HCT116 (cell line): ENCODE results near the gene SLC6A18. TPM values are rescaled to one million over a fixed set of nuclear protein-coding genes. Genes with fewer than 3 reads are reported as not detected.
"Not testable (repeated sequence)": the region's sequence is repeated elsewhere in the genome, so short reads cannot be mapped to it uniquely, and the experiment has no call there.

Source experiments
- ATAC-seq: fragments of 200-7000 bp; cut with Tn5 transposase; 2 replicates; pipeline ENCODE4 v1.9.1; 2020; ENCODE audit warnings: mild to moderate bottlenecking, moderate library complexity
- BruUV-seq: library from RNA; stranded (reverse); fragments of 400-500 nt; replicated peaks from 2 replicates; lab custom pipeline; 2021; lab: Mats Ljungman, UMichigan
- CTCF ChIA-PET: fragments of 300-600 bp; sonication (Branson Sonifier 250); formaldehyde crosslinking; loops from one replicate; lab custom pipeline; 2021; ENCODE audit warnings: antibody characterized with exemption; lab: Charles Lee
- POLR2A ChIA-PET: fragments of 300-600, 350-600 bp; sonication (Branson Sonifier 250); formaldehyde crosslinking; loops from one replicate; lab custom pipeline; 2021; ENCODE audit warnings: antibody characterized with exemption; lab: Charles Lee
- RAD21 ChIA-PET, 2 experiments: fragments of 300-600 bp; sonication (Branson Sonifier 250); formaldehyde crosslinking; loops; one replicate each; lab custom pipeline; 2023; ENCODE audit warnings: low total read pairs in 2 of 2; ENCODE audit not compliant: uncharacterized antibody in 2 of 2, unreplicated experiment in 2 of 2, low non-redundant PET in 1 of 2; lab: Charles Lee
- DNase-seq: peaks from one replicate; pipeline ENCODE4 v3.0.0-alpha.2; 2010; ENCODE audit warnings: low read depth, low spot score
- H2AFZ ChIP-seq: fragments of 200-600 bp; shearing (Covaris generic), sonication (generic); 2 replicates; pipeline ENCODE4 v1.6.1; 2017; ENCODE audit warnings: low read depth, mixed run types, mixed read lengths, antibody characterized with exemption, low read length; ENCODE audit not compliant: poor library complexity, severe bottlenecking
- H3K27ac ChIP-seq: 2 replicates; pipeline ENCODE4 v1.5.1; 2012; ENCODE audit warnings: low read depth, low read length
- H3K27me3 ChIP-seq: fragments of 200-600 bp; sonication (generic); 2 replicates; pipeline ENCODE4 v1.6.1; 2016; ENCODE audit warnings: mixed run types, low read length, mixed read lengths; ENCODE audit not compliant: insufficient read depth
- H3K36me3 ChIP-seq, 2 experiments: fragments of 200-500 bp in 1 of 2; fragments of 200-600 bp in 1 of 2; sonication (Bioruptor generic) in 1 of 2; sonication (generic) in 1 of 2; 2 replicates each; pipeline versions ENCODE4 v1.5.1 to v1.6.1; 2014 to 2016; ENCODE audit warnings: low read length in 2 of 2, inconsistent platforms in 1 of 2, mixed read lengths in 1 of 2, mixed run types in 1 of 2; ENCODE audit not compliant: insufficient read depth in 2 of 2, control insufficient read depth in 1 of 2
- H3K4me1 ChIP-seq, 2 experiments: fragments of 200-600 bp in 1 of 2; sonication (generic) in 1 of 2; 2 replicates each; pipeline versions ENCODE4 v1.5.1 to v1.6.1; 2012 to 2017; ENCODE audit warnings: low read length in 2 of 2, inconsistent platforms in 1 of 2, mild to moderate bottlenecking in 1 of 2, mixed read lengths in 1 of 2, mixed run types in 1 of 2, moderate library complexity in 1 of 2; ENCODE audit not compliant: insufficient read depth in 2 of 2, control insufficient read depth in 1 of 2
- H3K4me2 ChIP-seq: fragments of 200-600 bp; sonication (generic); 2 replicates; pipeline ENCODE4 v1.6.1; 2017; ENCODE audit warnings: mixed run types, low read length, mixed read lengths
- H3K4me3 ChIP-seq, 2 experiments: fragments of 200-600 bp in 1 of 2; sonication (generic) in 1 of 2; replicated peaks in 1 of 2; 2 replicates each; pipeline ENCODE4 v1.5.1; 2011 to 2016; ENCODE audit warnings: low read length in 2 of 2, control low read depth in 1 of 2, low read depth in 1 of 2, mild to moderate bottlenecking in 1 of 2, mixed read lengths in 1 of 2, mixed run types in 1 of 2
- H3K79me2 ChIP-seq: fragments of 200-600 bp; sonication (generic); 2 replicates; pipeline ENCODE4 v1.6.1; 2017; ENCODE audit warnings: mild to moderate bottlenecking, mixed run types, low read length, moderate library complexity, mixed read lengths; ENCODE audit not compliant: insufficient read depth
- H3K9ac ChIP-seq: fragments of 200-600 bp; sonication (generic); 2 replicates; pipeline ENCODE4 v1.6.1; 2016; ENCODE audit warnings: low read length, mixed read lengths
- H3K9me2 ChIP-seq: fragments of 200-600 bp; sonication (generic), shearing (Covaris generic); 2 replicates; pipeline ENCODE4 v1.6.1; 2017; ENCODE audit warnings: mixed run types, mild to moderate bottlenecking, moderate library complexity; ENCODE audit not compliant: insufficient read depth
- H3K9me3 ChIP-seq, 2 experiments: fragments of 200-500 bp in 1 of 2; fragments of 200-600 bp in 1 of 2; sonication (Bioruptor generic) in 1 of 2; sonication (generic) in 1 of 2; 2 replicates each; pipeline ENCODE4 v1.6.1; 2014 to 2017; ENCODE audit warnings: low read length in 2 of 2, mixed read lengths in 2 of 2, inconsistent platforms in 1 of 2, low read depth in 1 of 2, mild to moderate bottlenecking in 1 of 2, mixed run types in 1 of 2, moderate library complexity in 1 of 2; ENCODE audit not compliant: control insufficient read depth in 1 of 2, insufficient read depth in 1 of 2
- H4K20me1 ChIP-seq: fragments of 200-600 bp; sonication (generic), shearing (Covaris generic); 2 replicates; pipeline ENCODE4 v1.6.1; 2017; ENCODE audit warnings: mixed run types, mild to moderate bottlenecking, moderate library complexity; ENCODE audit not compliant: insufficient read depth
- CBX3 ChIP-seq: IDR thresholded peaks from 2 replicates; pipeline ENCODE4 v1.6.1; 2012; ENCODE audit warnings: low read depth
- CEBPB ChIP-seq: IDR thresholded peaks from 2 replicates; pipeline ENCODE4 v1.6.1; 2012; ENCODE audit warnings: low read depth
- ELF1 ChIP-seq: IDR thresholded peaks from 2 replicates; pipeline ENCODE4 v1.6.1; 2012; ENCODE audit warnings: low read depth, borderline replicate concordance
- EZH2phosphoT487 ChIP-seq: fragments of 200-600 bp; IDR thresholded peaks from 2 replicates; pipeline ENCODE4 v1.6.1; 2018; ENCODE audit warnings: antibody characterized with exemption, borderline replicate concordance
- FOSL1 ChIP-seq: IDR thresholded peaks from 2 replicates; pipeline ENCODE4 v1.6.1; 2012; ENCODE audit warnings: low read depth
- JUND ChIP-seq: IDR thresholded peaks from 2 replicates; pipeline ENCODE4 v1.6.1; 2012
- RAD21 ChIP-seq: IDR thresholded peaks from 2 replicates; pipeline ENCODE4 v1.6.1; 2012; ENCODE audit warnings: low read depth, mild to moderate bottlenecking
- SIN3A ChIP-seq: IDR thresholded peaks from 2 replicates; pipeline ENCODE4 v1.6.1; 2012; ENCODE audit warnings: low read depth
- SP1 ChIP-seq: IDR thresholded peaks from 2 replicates; pipeline ENCODE4 v1.6.1; 2012; ENCODE audit warnings: low read depth
- ZFX ChIP-seq: fragments of 450-650 bp; IDR thresholded peaks from 2 replicates; pipeline ENCODE4 v1.6.1; 2017
- ZNF274 ChIP-seq: fragments of 200-500 bp; sonication (Bioruptor generic); IDR thresholded peaks from 2 replicates; pipeline ENCODE4 v1.6.1; 2014; ENCODE audit warnings: mild to moderate bottlenecking, low read depth, low read length, inconsistent platforms
- intact Hi-C: fragments of 100-400 bp; cut with micrococcal nuclease; formaldehyde crosslinking; loops from 2 replicates; pipeline ENCODE4 v1.10.0; 2022
- total RNA-seq: library from RNA; stranded (reverse); gene quantifications from one replicate; pipeline ENCODE4 v1.2.1, GENCODE V29; 2021; ENCODE audit not compliant: unreplicated experiment
- TF ChIP-seq, protein P1 (sequence below): IDR thresholded peaks from 2 replicates; pipeline ENCODE4 v1.6.1; 2011; ENCODE audit warnings: mild to moderate bottlenecking, low read length, moderate library complexity; ENCODE audit not compliant: insufficient replicate concordance; ENCODE audit errors: extremely low read depth
- TF ChIP-seq, protein P2 (sequence below): IDR thresholded peaks from 2 replicates; pipeline ENCODE4 v1.6.1; 2012; ENCODE audit warnings: low read depth

The SLC6A18 gene
- total RNA-seq, 1 experiment from 2014 or later: not detected

DNA sequence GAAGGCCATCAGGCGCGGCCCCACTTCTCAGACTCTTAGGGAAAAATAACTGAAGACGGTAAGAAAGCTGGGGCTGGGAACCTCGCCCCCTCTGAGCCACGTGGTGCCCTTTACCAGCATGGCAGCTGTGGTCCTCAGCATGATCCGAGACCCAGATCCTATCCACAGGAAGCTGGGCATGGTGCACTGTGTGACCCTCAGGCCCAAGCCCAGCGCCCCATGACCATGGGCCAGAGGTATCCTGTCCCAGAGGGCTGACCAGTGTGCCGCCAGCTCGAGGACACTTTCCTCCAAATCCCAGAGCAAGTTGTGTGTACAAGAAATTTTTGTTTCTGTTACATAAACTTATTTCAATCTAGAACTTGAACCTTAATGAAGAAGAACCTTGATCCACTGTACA, 41.6 kb downstream of the SLC6A18 start:
- H3K27me3 ChIP-seq: no peaks in the 10 kb centered on the region
- H3K4me1 ChIP-seq: no peaks in the 10 kb centered on the region
- no peak overlapping the region for H3K27ac ChIP-seq
- TF ChIP-seq, protein P1, sequence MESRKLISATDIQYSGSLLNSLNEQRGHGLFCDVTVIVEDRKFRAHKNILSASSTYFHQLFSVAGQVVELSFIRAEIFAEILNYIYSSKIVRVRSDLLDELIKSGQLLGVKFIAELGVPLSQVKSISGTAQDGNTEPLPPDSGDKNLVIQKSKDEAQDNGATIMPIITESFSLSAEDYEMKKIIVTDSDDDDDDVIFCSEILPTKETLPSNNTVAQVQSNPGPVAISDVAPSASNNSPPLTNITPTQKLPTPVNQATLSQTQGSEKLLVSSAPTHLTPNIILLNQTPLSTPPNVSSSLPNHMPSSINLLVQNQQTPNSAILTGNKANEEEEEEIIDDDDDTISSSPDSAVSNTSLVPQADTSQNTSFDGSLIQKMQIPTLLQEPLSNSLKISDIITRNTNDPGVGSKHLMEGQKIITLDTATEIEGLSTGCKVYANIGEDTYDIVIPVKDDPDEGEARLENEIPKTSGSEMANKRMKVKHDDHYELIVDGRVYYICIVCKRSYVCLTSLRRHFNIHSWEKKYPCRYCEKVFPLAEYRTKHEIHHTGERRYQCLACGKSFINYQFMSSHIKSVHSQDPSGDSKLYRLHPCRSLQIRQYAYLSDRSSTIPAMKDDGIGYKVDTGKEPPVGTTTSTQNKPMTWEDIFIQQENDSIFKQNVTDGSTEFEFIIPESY: no peak
- no peak for TF ChIP-seq FOSL1
- TF ChIP-seq ZNF274: no peak
- TF ChIP-seq RAD21: no peak
- no peak for TF ChIP-seq SIN3A
- TF ChIP-seq CBX3: no peak
- no peak for TF ChIP-seq CEBPB
- TF ChIP-seq SP1: no peak
- TF ChIP-seq, protein P2, sequence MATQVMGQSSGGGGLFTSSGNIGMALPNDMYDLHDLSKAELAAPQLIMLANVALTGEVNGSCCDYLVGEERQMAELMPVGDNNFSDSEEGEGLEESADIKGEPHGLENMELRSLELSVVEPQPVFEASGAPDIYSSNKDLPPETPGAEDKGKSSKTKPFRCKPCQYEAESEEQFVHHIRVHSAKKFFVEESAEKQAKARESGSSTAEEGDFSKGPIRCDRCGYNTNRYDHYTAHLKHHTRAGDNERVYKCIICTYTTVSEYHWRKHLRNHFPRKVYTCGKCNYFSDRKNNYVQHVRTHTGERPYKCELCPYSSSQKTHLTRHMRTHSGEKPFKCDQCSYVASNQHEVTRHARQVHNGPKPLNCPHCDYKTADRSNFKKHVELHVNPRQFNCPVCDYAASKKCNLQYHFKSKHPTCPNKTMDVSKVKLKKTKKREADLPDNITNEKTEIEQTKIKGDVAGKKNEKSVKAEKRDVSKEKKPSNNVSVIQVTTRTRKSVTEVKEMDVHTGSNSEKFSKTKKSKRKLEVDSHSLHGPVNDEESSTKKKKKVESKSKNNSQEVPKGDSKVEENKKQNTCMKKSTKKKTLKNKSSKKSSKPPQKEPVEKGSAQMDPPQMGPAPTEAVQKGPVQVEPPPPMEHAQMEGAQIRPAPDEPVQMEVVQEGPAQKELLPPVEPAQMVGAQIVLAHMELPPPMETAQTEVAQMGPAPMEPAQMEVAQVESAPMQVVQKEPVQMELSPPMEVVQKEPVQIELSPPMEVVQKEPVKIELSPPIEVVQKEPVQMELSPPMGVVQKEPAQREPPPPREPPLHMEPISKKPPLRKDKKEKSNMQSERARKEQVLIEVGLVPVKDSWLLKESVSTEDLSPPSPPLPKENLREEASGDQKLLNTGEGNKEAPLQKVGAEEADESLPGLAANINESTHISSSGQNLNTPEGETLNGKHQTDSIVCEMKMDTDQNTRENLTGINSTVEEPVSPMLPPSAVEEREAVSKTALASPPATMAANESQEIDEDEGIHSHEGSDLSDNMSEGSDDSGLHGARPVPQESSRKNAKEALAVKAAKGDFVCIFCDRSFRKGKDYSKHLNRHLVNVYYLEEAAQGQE: no peak
- TF ChIP-seq ZFX: no peak
- no peak for TF ChIP-seq ELF1
- TF ChIP-seq EZH2phosphoT487: no peak
- no peak for TF ChIP-seq JUND
- TF ChIP-seq, all 23 proteins: peak for 0
- H3K4me2 ChIP-seq: no peak overlapping the region
- intact Hi-C loops: no loop called here
- H3K4me3 ChIP-seq: no peak overlapping the region
- POLR2A ChIA-PET: no interaction called here
- RAD21 ChIA-PET: no interaction called here
- H3K9me3 ChIP-seq: no peaks in the 10 kb centered on the region
- H3K36me3 ChIP-seq: no peaks in the 10 kb centered on the region
- no peaks in the 10 kb centered on the region for H3K9me2 ChIP-seq
- H3K9ac ChIP-seq: no peak overlapping the region
- H3K79me2 ChIP-seq: no peaks in the 10 kb centered on the region
- CTCF ChIA-PET: no interaction called here
- no TSS peak for BruUV-seq
- no peak overlapping the region for H2AFZ ChIP-seq
- no peak for ATAC-seq
- no peaks in the 10 kb centered on the region for H4K20me1 ChIP-seq
- no peak for DNase-seq

DNA sequence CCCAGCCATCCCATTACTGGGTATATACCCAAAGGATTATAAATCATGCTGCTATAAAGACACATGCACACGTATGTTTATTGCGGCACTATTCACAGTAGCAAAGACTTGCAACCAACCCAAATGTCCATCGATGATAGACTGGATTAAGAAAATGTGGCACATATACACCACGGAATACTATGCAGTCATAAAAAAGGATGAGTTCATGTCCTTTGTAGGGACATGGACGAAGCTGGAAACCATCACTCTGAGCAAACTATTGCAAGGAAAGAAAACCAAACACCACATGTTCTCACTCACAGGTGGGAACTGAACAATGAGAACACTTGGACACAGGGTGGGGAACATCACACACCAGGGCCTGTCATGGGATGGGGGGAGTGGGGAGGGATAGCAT, 42.3 kb downstream of the SLC6A18 start:
- H3K27me3 ChIP-seq, ATAC-seq, H2AFZ ChIP-seq, H3K27ac ChIP-seq, H3K9me2 ChIP-seq, H3K4me3 ChIP-seq, DNase-seq, H3K9ac ChIP-seq, H3K4me1 ChIP-seq, H3K79me2 ChIP-seq, H3K36me3 ChIP-seq, H4K20me1 ChIP-seq, CTCF ChIA-PET, BruUV-seq, POLR2A ChIA-PET, H3K4me2 ChIP-seq, intact Hi-C loops, RAD21 ChIA-PET, H3K9me3 ChIP-seq: not testable (repeated sequence)
